Activated T-cell treated with anti-CD3 and anti-CD28 coated beads for 4 hours (primary cell): ENCODE measurements around the gene TUBA4B.
A peak's percentile ranks its signal among the peaks of the same experiment; 100 is the strongest.
"Not testable (repeated sequence)": the region's sequence is repeated elsewhere in the genome, so short reads cannot be mapped to it uniquely, and the experiment has no call there.

Experiments used
- DNase-seq: peaks from one replicate; pipeline ENCODE4 v3.0.0-alpha.2; 2020

The TUBA4B gene

GRCh38 chr2:219249203-219249980 lies 3.7 kb upstream of the TUBA4B start:
- no peak for DNase-seq

DNA sequence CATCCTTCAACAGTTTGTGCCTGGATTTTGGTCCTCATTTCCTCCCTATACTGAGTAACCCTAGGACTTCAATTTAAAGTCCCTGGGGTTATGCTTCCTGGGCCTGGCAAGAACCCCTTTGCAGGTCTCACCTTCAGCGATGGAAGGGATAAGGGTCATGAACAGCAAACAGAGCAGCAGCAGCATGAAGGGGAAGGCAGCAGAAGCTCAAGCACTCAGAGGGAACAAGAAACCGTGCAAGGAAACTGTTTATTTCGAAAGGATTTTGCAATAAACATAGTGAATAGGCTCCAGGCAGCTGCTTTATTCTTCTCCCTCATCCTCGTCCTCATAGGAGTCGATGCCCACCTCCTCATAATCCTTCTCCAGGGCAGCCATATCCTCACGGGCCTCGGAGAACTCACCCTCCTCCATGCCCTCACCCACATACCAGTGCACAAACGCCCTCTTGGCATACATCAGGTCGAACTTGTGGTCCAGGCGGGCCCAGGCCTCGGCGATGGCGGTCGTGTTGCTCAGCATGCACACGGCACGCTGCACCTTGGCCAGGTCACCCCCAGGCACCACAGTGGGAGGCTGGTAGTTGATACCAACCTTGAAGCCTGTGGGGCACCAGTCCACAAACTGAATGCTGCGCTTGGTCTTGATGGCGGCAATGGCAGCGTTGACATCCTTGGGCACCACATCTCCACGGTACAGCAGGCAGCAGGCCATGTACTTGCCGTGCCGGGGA lies 2.8 kb upstream of the TUBA4B start:
- DNase-seq = no peak

DNA sequence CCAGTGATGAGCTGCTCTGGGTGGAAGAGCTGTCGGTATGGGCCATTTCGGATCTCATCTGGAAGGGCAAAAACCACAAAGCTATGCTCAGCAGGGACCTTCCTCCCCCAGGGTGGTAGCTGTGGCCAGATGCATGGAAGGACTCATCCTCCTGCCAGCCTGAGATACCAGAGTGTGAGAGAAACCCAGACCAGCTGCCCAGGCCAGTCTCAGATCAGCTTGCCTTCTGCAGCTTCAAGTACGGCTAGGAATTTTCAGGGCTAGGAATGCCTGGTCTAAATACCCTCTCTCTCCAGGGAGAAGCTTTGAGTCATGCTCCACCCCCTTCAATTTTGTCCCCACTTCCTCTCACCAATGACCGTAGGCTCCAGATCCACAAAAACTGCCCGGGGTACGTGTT lies 1.4 kb upstream of the TUBA4B start:
- no peak for DNase-seq

DNA sequence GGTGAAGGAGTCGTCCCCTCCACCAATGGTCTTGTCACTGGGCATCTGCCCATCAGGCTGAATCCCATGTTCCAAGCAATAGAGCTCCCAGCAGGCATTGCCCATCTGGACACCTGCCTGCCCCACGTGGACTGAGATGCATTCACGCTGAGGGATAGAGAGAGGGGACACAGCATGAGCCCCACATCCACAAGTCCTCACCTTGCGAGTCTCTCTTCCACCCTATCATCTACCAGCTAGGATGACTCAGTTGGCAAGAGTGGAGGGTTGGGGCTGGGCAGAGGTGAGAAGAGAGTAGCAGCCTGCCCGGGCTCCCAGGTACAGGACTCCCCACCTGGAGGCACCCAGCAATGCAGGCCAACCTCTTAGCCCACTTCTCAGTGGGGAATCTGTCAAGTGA lies 959 bp upstream of the TUBA4B start:
- DNase-seq = peak; percentile 18

- DNase-seq = peak; percentile 31
These were observed 508 bp upstream of the TUBA4B start for GRCh38 chr2:219252570-219252899.

DNA sequence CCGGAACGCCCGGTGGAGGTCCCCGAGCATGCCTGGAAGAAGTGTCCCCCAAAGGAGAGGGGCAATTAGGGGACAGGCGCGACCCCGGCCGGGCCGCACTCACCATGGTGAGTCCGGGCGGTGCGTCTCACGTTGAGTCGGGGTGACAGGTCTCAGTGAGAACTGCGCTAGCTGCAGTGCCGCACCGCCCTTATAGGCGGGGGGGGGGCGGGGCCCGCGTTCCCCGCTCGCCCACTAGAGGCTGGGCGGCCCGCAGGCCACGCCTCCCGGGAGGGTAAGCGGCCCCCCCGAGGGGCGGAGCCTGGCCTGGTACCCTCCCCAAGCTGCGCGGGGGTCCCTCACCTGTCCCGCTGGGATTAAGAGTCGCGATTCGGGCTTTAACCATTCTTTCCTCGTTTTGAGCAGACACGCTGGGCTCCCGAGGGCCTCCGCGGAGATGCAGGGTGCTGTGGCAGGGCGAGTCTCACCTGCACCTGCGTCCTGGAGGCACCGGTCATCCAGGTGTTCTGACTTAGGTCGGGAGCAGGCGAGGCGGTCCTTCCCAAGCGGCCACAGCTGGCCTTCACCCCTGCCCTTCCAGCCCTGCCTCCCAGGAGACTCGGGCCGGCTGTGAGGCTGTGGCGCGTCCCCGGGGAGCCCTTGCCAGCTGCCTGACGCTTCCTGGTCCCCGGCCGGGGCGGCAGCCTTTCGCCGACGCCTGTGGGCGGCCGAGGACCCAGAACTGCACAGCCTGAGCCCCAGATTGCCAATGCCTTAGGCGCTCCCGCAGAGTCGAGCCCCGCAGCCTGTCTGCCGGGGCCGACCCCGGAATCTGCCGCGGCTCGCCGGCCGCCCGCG lies 928 bp downstream of the TUBA4B start, which contains the start of gene TUBA4A:
Gene TUBA4A, minus strand, starts transcription at position 166 of the 837 bp plus-strand sequence. Its CDS starts 60 bp downstream, at position 106.
- DNase-seq = peak; percentile 90

- DNase-seq = peak; percentile 19
These were observed 1.7 kb downstream of the TUBA4B start for GRCh38 chr2:219254590-219255201.

DNA sequence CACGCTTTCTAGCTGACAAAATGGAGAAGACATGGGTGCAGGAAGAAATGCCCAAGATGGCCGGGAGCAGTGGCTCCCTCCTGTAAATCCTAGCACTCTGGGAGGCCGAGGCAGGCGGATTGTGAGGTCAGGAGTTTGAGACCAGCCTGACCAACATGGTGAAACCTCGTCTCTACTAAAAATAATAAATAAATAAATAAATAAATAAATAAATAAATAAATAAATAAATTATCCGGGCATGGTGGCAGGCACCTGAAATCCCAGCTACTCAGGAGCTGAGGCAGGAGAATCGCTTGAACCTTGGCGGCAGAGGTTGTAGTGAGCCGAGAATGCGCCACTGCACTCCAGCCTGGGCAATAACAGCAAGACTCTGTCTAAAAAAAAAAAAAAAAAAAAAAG lies 5.9 kb downstream of the TUBA4B start:
- not testable (repeated sequence) for DNase-seq

- DNase-seq = no peak
These were observed 8.2 kb downstream of the TUBA4B start for GRCh38 chr2:219261024-219261855.

DNA sequence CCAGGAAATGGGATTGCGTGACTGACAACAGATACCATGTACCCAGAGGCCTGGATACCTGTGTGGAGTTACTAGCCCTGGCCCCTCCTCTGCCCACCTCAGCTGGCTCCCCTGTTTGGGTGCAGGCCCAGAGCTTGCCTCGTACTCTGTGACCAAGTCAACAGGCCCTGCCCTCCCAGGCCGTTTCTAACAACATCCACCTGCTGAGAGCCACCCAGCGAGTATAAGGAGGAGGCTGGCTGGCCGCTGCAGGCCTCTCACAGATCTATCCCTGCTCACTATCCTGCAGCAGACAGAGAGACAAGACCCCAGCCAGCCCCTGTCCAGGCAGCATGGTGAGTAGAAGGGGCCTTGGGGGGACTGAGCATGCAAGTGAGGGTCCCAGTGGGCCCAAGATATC lies 13.2 kb downstream of the TUBA4B start:
- no peak for DNase-seq

DNA sequence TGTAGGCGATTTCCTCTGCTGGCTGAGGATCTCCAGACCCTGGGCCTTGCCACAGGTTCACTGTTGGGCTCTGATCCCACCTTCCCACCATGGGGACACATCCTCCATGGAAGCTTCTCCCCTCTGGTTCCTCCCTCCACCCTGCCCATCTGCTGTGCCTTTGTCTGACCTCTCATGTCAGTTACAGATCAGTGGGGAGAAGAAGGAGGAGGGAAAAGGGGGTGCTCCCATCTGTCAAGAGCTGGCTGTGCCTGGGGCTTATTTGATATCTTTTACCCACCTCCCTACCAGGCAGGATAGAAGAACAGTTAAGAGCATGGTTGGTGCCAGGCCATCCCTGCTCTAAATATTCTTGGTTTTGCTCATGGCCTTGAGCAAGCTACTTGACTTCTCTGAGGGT lies 13.8 kb downstream of the TUBA4B start:
- no peak for DNase-seq

DNA sequence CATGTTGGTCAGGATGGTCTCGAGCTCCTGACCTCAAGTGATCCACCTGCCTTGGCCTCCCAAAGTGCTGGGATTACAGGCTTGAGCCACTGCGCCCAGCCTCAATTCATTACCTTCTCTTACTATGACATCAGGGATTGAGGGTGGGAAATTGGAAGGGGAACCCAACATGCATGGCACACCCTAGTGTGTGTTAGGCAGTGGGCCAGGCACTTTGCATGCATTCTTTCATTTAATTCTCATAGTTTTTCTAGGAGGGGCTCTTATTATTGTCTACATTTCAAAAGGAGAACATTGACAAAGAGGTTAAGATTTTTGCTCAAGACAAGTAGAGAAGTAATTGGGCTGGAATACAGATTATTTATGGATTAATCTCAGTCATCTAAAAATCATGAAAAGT lies 15.3 kb downstream of the TUBA4B start:
- no peak for DNase-seq

DNA sequence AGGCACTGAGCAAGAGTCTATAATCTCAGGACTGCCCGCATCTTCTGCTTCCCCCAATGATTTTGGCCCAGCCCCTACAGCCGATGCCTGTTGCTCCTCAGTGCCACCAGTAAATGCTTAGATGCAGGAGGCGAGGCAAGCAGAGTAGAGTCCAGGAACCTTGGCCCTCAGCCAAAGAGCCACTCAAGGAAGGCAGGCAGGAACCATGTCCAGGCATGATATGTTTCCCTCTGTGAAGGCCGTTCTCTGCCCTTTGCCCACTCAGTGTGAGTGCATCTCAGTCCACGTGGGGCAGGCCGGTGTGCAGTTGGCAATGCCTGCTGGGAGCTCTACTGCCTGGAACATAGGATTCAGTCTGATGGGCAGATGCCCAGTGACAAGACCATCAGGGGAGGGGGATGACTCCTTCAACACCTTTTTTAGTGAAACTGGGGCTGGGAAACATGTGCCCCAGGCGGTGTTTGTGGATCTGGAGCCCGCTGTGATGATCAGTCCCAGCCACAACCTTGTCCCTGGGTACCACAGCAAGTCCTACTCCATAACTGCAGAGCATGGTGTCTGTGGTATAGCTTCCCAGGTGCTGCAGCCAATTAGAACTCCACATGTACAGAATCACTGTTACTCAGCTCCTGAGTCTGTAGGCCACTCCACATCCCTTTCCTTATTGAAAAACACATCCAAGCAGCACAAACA lies 16.5 kb downstream of the TUBA4B start:
- no peak for DNase-seq

DNA sequence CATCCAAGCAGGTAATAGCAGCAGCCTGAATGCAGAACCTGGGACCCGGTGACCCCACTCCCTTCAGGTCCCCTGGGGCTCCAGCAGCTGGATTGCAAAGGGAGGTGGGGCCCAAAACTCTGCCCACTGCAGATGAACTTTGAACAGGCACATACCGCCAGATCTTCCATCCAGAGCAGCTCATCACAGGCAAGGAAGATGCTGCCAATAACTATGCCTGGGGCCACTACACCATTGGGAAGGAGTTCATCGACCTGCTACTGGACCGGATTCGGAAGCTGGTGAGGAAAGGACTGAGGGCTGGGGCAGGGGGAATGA lies 17.0 kb downstream of the TUBA4B start:
- DNase-seq = no peak

DNA sequence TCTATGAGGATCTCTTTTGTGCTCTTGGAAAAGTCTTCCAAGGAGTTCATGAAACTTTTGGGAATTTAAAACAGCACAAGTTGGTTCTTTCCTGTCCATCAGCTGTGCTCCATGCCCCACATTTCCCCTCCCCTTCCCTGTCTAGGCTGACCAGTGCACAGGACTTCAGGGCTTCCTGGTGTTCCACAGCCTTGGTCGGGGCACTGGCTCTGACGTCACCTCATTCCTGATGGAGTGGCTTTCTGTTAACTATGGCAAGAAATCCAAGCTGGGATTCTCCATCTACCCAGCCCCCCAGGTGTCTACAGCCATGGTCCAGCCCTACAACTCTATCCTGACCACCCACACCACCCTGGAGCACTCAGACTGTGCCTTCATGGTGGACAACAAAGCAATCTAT lies 18.0 kb downstream of the TUBA4B start:
- no peak for DNase-seq

GRCh38 chr2:219272356-219272755 lies 19.3 kb downstream of the TUBA4B start:
- DNase-seq = no peak

- DNase-seq = no peak
These were observed 20.0 kb downstream of the TUBA4B start for GRCh38 chr2:219272995-219273394.

GRCh38 chr2:219273937-219274336 lies 20.9 kb downstream of the TUBA4B start:
- DNase-seq = no peak

- DNase-seq = no peak
These were observed 21.4 kb downstream of the TUBA4B start for GRCh38 chr2:219274361-219274921.

DNA sequence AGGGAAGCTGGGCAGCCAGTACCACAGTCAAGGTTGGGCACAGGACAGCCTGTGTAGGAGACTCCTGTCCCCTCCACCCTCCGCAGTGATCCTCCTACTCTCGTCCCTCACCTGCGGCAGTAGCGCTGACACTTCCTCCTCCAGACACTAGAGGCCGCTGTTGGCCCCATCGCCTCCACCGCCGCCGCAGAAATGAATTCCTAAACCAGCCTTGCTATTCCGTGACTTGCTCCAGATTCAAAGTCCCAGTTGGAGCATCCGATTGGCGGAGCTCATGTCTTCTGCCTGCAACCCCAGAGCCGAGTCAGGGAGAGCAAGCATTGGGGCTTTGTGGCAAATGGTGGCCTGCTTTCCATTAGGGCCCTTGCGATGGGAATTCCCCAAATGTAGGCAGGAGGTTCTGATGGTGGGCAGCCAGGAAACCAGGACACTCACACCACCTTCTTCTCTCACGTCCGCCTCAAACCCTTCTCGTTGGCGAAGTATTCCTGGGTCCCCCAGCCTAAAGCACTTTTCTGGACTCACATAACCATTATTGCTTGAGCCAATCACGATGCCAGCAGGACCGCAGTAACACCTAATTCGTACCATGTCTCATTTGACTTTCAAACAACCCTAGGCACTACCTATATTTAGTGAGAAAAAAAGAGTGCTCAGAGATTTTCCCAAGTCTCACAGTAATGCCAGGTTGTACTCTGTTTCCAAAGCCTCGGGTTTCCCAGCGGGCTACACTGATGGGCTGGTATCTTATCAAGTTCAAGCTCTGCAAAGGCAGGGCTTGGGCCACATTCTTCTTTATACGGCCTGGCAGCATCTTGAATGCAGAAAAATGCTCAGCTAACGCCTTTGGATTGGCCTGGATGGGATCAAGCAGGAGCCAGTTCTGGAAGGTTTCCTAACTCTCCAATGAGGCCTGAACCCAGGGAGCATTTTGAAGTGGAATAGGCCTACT lies 24.9 kb downstream of the TUBA4B start:
- peak; percentile 67 for DNase-seq
